ENCODE data around the gene CRBN. TPM values are rescaled to one million over a fixed set of nuclear protein-coding genes. Genes with fewer than 3 reads are reported as not detected.

Gene CRBN
- total RNA-seq, 3 donors from 2014 or later, result 111 to 197 (median 143) TPM

GRCh38 chr3:3189102-3189727 lies 9.7 kb upstream of the CRBN start:
- no peaks in the 10 kb centered on the region for H3K4me1 ChIP-seq
- no peaks in the 10 kb centered on the region for H3K36me3 ChIP-seq
- no peaks in the 10 kb centered on the region for H3K27me3 ChIP-seq
- H3K27ac ChIP-seq, result no peak overlapping the region
- H3K9me3 ChIP-seq, result peaks cover 7 to 10% of the 10 kb centered on the region in 2 donors
- intact Hi-C loops (cut with DNase I; ENCODE audit: low total_unique reads), result no loop called here
- no peak for TF ChIP-seq CTCF (IDR thresholded peaks at IDR 0.05)
- no peak for TF ChIP-seq POLR2A (IDR thresholded peaks at IDR 0.05)
- TF ChIP-seq POLR2AphosphoS5 (IDR thresholded peaks at IDR 0.05), result no peak
- DNase-seq (ENCODE audit: low spot score in 2 of 2), result no peak
- H3K4me3 ChIP-seq, result no peak overlapping the region

- no peak for DNase-seq (ENCODE audit: low spot score in 2 of 2)
- Histone ChIP-seq H3K27ac (no peak overlapping the region), H3K27me3 (no peaks in the 10 kb centered on the region), H3K4me1 (no peaks in the 10 kb centered on the region), H3K36me3 (no peaks in the 10 kb centered on the region), H3K9me3 (peaks cover 7 to 10% of the 10 kb centered on the region in 2 donors), H3K4me3 (no peak overlapping the region)
- TF ChIP-seq CTCF (IDR thresholded peaks at IDR 0.05) (no peak), POLR2AphosphoS5 (IDR thresholded peaks at IDR 0.05) (no peak), POLR2A (IDR thresholded peaks at IDR 0.05) (no peak)
- intact Hi-C loops (cut with DNase I; ENCODE audit: low total_unique reads), result no loop called here
Measured at GRCh38 chr3:3184876-3185275, 5.4 kb upstream of the CRBN start.

- DNase-seq (ENCODE audit: low spot score in 2 of 2), result no peak
- no peaks in the 10 kb centered on the region for H3K27me3 ChIP-seq
- H3K27ac ChIP-seq, result no peak overlapping the region
- no peaks in the 10 kb centered on the region for H3K36me3 ChIP-seq
- intact Hi-C loops (cut with DNase I; ENCODE audit: low total_unique reads), result no loop called here
- no peak overlapping the region for H3K4me3 ChIP-seq
- H3K4me1 ChIP-seq, result peaks cover 0 to 20% of the 10 kb centered on the region in 2 donors
- no peak for TF ChIP-seq CTCF (IDR thresholded peaks at IDR 0.05)
- no peak for TF ChIP-seq POLR2A (IDR thresholded peaks at IDR 0.05)
- no peak for TF ChIP-seq POLR2AphosphoS5 (IDR thresholded peaks at IDR 0.05)
- H3K9me3 ChIP-seq, result no peaks in the 10 kb centered on the region
Measured at GRCh38 chr3:3180456-3180855, 965 bp upstream of the CRBN start.

DNA sequence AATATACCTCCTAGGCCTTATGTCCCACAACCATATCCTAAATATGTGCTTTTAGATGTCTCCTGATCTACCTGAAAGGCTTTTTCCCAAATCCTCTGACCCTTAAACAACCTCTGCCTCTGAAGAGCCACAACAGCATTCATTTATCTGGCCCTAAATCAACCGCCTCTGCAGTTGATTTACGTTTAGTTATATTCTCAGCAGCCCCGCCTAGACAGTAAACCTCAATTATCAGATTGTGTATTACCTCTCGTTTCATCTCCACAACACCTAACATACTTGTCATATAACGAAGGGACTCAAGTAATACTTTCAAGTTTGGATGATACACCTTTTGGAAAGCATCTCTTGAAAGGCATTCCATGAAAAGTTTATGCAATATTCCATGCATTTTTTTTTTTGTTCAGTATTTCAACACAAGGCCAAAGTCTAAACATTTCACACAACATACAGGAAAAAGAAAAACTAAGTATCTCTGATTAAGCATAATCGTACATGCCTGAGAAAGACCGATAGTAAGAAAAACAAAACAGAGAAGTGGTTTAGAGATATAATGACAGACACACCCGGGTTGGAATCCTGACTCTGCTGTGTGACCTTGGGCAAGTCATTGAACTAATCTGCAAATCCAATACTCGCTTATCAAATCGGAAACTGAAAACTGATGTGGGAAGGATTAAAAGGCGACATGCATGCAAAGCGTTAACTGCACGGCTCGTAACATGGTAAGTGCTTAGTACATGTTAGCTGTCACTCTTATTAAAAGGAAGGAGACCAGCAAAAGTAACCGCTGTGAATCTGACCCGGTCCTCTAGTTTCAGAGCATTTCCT lies 778 bp downstream of the CRBN start:
- H3K4me1 ChIP-seq, result peaks cover 0 to 20% of the 10 kb centered on the region in 2 donors
- H3K36me3 ChIP-seq, result no peaks in the 10 kb centered on the region
- H3K4me3 ChIP-seq, result peak overlapping the region; percentile 94 to 100 (median 99)
- peak overlapping the region; percentile 86 to 87 for H3K27ac ChIP-seq
- TF ChIP-seq CTCF (IDR thresholded peaks at IDR 0.05) (no peak), POLR2AphosphoS5 (IDR thresholded peaks at IDR 0.05) (no peak), POLR2A (IDR thresholded peaks at IDR 0.05) (no peak)
- intact Hi-C loops (cut with DNase I; ENCODE audit: low total_unique reads), result no loop called here
- no peaks in the 10 kb centered on the region for H3K9me3 ChIP-seq
- no peak for DNase-seq (ENCODE audit: low spot score in 2 of 2)
- H3K27me3 ChIP-seq, result no peaks in the 10 kb centered on the region

DNA sequence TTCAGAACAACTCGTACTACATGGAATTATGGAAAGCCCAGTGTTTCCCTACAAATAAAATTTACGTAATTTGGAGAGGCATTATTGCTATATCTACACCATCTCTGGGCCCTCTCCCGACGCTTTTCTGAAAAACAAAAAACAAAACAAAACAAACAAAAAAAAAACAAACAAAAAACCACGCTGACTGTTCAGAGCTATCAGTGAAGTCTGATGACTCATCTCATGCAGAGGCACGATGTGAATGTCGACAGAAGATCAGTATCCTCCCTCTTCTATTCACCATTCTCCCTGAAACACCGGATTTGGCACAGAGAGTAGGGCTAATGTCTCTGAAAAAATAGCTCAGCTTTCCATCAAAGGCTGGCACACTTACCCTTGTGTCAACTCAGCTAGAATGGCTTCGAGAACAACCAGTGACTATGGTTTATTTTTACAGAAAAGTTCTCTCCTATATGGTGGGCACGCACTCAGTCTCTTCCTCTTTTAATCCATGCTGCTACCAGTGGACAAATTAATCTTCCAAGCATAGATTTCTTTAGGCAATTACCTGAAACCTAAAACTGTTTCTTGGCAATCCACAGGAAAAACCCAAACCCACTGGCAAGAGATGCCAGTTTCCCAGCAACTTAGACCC lies 1.5 kb downstream of the CRBN start:
- TF ChIP-seq CTCF (IDR thresholded peaks at IDR 0.05) (no peak), POLR2A (IDR thresholded peaks at IDR 0.05) (no peak), POLR2AphosphoS5 (IDR thresholded peaks at IDR 0.05) (no peak)
- no peaks in the 10 kb centered on the region for H3K27me3 ChIP-seq
- H3K4me3 ChIP-seq, result peak overlapping the region; percentile 94 to 100 (median 99)
- no peak overlapping the region for H3K27ac ChIP-seq
- H3K36me3 ChIP-seq, result no peaks in the 10 kb centered on the region
- no peaks in the 10 kb centered on the region for H3K9me3 ChIP-seq
- intact Hi-C loops (cut with DNase I; ENCODE audit: low total_unique reads), result no loop called here
- no peak for DNase-seq (ENCODE audit: low spot score in 2 of 2)
- peaks cover 0 to 20% of the 10 kb centered on the region in 2 donors for H3K4me1 ChIP-seq

All from breast epithelium (tissue), 4 donors.